HepG2 (cell line): ENCODE results near the gene TLR6.

Experiments used
- CREM ChIP-seq, 2 experiments: sonication (generic) in 1 of 2; formaldehyde crosslinking in 1 of 2; IDR thresholded peaks; 2 replicates each; pipeline versions ENCODE4 v1.4.0 to v1.6.1; 2016 to 2020; ENCODE audit warnings: antibody characterized with exemption in 1 of 2, mild to moderate bottlenecking in 1 of 2, missing genetic modification reagents in 1 of 2
- ESRRA ChIP-seq: sonication (generic); formaldehyde crosslinking; IDR thresholded peaks from 2 replicates; pipeline ENCODE4 v1.5.1; 2020; ENCODE audit warnings: mild to moderate bottlenecking, low read depth, missing genetic modification reagents
- POLR2AphosphoS5 ChIP-seq: IDR thresholded peaks from 2 replicates; pipeline ENCODE4 v1.6.1; 2012; ENCODE audit warnings: low read depth, low read length
- RFX5 ChIP-seq: IDR thresholded peaks from 2 replicates; pipeline ENCODE4 v1.6.1; 2011; ENCODE audit warnings: low read depth, low read length, improper control_type of control experiment
- SOX6 ChIP-seq, 2 experiments: fragments of 450-650 bp in 1 of 2; sonication (generic) in 1 of 2; formaldehyde crosslinking in 1 of 2; IDR thresholded peaks; 2 replicates each; pipeline versions ENCODE4 v1.4.0 to v1.6.1; 2017 to 2020; ENCODE audit warnings: antibody characterized with exemption in 1 of 2, mild to moderate bottlenecking in 1 of 2, missing genetic modification reagents in 1 of 2
- TCF7L2 ChIP-seq: IDR thresholded peaks from 2 replicates; pipeline ENCODE4 v1.6.1; 2011; ENCODE audit warnings: mild to moderate bottlenecking, low read depth, low read length, moderate library complexity
- ZNF205 ChIP-seq: IDR thresholded peaks from 2 replicates; pipeline ENCODE4 v1.6.1; 2018; ENCODE audit warnings: missing biosample characterization, missing genetic modification reagents
- ZNF777 ChIP-seq: sonication (generic); formaldehyde crosslinking; IDR thresholded peaks from 2 replicates; pipeline ENCODE4 v1.4.0; 2020; ENCODE audit warnings: missing genetic modification reagents
- TF ChIP-seq, protein P1 (sequence below): fragments of 450-650 bp; IDR thresholded peaks from 2 replicates; pipeline ENCODE4 v1.6.1; 2017; ENCODE audit warnings: mild to moderate bottlenecking
- TF ChIP-seq, protein P2 (sequence below), 2 experiments: IDR thresholded peaks; 2 replicates each; pipeline ENCODE4 v1.6.1; 2011 to 2012; ENCODE audit warnings: low read length in 2 of 2, borderline replicate concordance in 1 of 2, low read depth in 1 of 2, mild to moderate bottlenecking in 1 of 2, moderate library complexity in 1 of 2
- TF ChIP-seq, protein P3 (sequence below): sonication (generic); formaldehyde crosslinking; IDR thresholded peaks from 2 replicates; pipeline ENCODE4 v1.8.1; 2023; ENCODE audit warnings: mild to moderate bottlenecking, missing genetic modification reagents

GRCh38 chr4:38842994-38843393, 13.6 kb downstream of the TLR6 start:
- TF ChIP-seq, protein P1, sequence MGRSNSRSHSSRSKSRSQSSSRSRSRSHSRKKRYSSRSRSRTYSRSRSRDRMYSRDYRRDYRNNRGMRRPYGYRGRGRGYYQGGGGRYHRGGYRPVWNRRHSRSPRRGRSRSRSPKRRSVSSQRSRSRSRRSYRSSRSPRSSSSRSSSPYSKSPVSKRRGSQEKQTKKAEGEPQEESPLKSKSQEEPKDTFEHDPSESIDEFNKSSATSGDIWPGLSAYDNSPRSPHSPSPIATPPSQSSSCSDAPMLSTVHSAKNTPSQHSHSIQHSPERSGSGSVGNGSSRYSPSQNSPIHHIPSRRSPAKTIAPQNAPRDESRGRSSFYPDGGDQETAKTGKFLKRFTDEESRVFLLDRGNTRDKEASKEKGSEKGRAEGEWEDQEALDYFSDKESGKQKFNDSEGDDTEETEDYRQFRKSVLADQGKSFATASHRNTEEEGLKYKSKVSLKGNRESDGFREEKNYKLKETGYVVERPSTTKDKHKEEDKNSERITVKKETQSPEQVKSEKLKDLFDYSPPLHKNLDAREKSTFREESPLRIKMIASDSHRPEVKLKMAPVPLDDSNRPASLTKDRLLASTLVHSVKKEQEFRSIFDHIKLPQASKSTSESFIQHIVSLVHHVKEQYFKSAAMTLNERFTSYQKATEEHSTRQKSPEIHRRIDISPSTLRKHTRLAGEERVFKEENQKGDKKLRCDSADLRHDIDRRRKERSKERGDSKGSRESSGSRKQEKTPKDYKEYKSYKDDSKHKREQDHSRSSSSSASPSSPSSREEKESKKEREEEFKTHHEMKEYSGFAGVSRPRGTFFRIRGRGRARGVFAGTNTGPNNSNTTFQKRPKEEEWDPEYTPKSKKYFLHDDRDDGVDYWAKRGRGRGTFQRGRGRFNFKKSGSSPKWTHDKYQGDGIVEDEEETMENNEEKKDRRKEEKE: no peak
- TF ChIP-seq, protein P2, sequence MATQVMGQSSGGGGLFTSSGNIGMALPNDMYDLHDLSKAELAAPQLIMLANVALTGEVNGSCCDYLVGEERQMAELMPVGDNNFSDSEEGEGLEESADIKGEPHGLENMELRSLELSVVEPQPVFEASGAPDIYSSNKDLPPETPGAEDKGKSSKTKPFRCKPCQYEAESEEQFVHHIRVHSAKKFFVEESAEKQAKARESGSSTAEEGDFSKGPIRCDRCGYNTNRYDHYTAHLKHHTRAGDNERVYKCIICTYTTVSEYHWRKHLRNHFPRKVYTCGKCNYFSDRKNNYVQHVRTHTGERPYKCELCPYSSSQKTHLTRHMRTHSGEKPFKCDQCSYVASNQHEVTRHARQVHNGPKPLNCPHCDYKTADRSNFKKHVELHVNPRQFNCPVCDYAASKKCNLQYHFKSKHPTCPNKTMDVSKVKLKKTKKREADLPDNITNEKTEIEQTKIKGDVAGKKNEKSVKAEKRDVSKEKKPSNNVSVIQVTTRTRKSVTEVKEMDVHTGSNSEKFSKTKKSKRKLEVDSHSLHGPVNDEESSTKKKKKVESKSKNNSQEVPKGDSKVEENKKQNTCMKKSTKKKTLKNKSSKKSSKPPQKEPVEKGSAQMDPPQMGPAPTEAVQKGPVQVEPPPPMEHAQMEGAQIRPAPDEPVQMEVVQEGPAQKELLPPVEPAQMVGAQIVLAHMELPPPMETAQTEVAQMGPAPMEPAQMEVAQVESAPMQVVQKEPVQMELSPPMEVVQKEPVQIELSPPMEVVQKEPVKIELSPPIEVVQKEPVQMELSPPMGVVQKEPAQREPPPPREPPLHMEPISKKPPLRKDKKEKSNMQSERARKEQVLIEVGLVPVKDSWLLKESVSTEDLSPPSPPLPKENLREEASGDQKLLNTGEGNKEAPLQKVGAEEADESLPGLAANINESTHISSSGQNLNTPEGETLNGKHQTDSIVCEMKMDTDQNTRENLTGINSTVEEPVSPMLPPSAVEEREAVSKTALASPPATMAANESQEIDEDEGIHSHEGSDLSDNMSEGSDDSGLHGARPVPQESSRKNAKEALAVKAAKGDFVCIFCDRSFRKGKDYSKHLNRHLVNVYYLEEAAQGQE (IDR thresholded peaks at IDR 0.05; ENCODE audit: borderline replicate concordance in 1 of 2, low read depth in 1 of 2, low read length in 2 of 2): no peak
- TF ChIP-seq CREM (IDR thresholded peaks at IDR 0.05): no peak
- TF ChIP-seq CREM (CRISPR knock-in tag; IDR thresholded peaks at IDR 0.05): no peak
- TF ChIP-seq ZNF205 (CRISPR knock-in tag): no peak
- TF ChIP-seq SOX6 (IDR thresholded peaks at IDR 0.05): no peak
- TF ChIP-seq SOX6 (CRISPR knock-in tag; IDR thresholded peaks at IDR 0.05): no peak
- TF ChIP-seq ZNF777 (CRISPR knock-in tag): no peak
- no peak for TF ChIP-seq ESRRA (CRISPR knock-in tag)
- TF ChIP-seq, protein P3, sequence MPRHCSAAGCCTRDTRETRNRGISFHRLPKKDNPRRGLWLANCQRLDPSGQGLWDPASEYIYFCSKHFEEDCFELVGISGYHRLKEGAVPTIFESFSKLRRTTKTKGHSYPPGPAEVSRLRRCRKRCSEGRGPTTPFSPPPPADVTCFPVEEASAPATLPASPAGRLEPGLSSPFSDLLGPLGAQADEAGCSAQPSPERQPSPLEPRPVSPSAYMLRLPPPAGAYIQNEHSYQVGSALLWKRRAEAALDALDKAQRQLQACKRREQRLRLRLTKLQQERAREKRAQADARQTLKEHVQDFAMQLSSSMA (CRISPR knock-in tag): no peak
- no peak for TF ChIP-seq RFX5
- no peak for TF ChIP-seq TCF7L2
- TF ChIP-seq POLR2AphosphoS5: no peak
